Cardiac fibroblast (primary cell): ENCODE results near the gene EPHA3.

Experiments used
- DNase-seq, 2 donors: peaks; one replicate each; pipeline versions ENCODE4 v3.0.0 to v3.0.0-alpha.2; 2010; ENCODE audit warnings: low read depth in 2 of 2
- H3K4me3 ChIP-seq, 2 donors: replicated peaks in 1 of 2; 1 replicate in 1 of 2; 2 replicates in 1 of 2; pipeline ENCODE4 v1.5.1; 2011; ENCODE audit warnings: low read depth in 2 of 2, low read length in 2 of 2, mild to moderate bottlenecking in 2 of 2, moderate library complexity in 1 of 2
- CTCF ChIP-seq: IDR thresholded peaks from one replicate; pipeline ENCODE4 v1.5.1; 2011; ENCODE audit warnings: low read depth, mild to moderate bottlenecking, low read length, inconsistent platforms

The EPHA3 gene

GRCh38 chr3:89280822-89281365 lies 173.5 kb downstream of the EPHA3 start:
- no peak overlapping the region for H3K4me3 ChIP-seq
- no peak for DNase-seq
- no peak for TF ChIP-seq CTCF

GRCh38 chr3:89287902-89288508 lies 180.6 kb downstream of the EPHA3 start:
- TF ChIP-seq CTCF, result no peak
- no peak for DNase-seq

GRCh38 chr3:89289574-89290190 lies 182.3 kb downstream of the EPHA3 start:
- DNase-seq, result no peak
- H3K4me3 ChIP-seq, result no peak overlapping the region
- TF ChIP-seq CTCF, result no peak

More at GRCh38 chr3:89287902-89288508, 180.6 kb downstream of the EPHA3 start:
- no peak overlapping the region for H3K4me3 ChIP-seq

- no peak for TF ChIP-seq CTCF
- DNase-seq, result no peak
- H3K4me3 ChIP-seq, result no peak overlapping the region
Observed at GRCh38 chr3:89297199-89297598, 189.8 kb downstream of the EPHA3 start.

GRCh38 chr3:89300526-89300925 lies 193.1 kb downstream of the EPHA3 start:
- H3K4me3 ChIP-seq, result no peak overlapping the region
- DNase-seq, result peak in 1 of 2 donors; percentile 42
- TF ChIP-seq CTCF, result no peak

GRCh38 chr3:89300981-89301380 lies 193.6 kb downstream of the EPHA3 start:
- DNase-seq, result peak in 1 of 2 donors; percentile 41
- no peak for TF ChIP-seq CTCF
- H3K4me3 ChIP-seq, result no peak overlapping the region
